GM10266 (cell line): Measurements from ENCODE around the gene RAD23B.

ENCODE experiments used
- DNase-seq: peaks from one replicate; pipeline ENCODE4 v3.0.0; 2012; ENCODE audit errors: extremely low spot score
- CTCF ChIP-seq: IDR thresholded peaks from 2 replicates; pipeline ENCODE4 v1.5.1; 2012; ENCODE audit warnings: mild to moderate bottlenecking, low read depth; ENCODE audit not compliant: control insufficient read depth, insufficient read depth; ENCODE audit errors: missing control alignments

The RAD23B gene

GRCh38 chr9:107283623-107284616, 841 bp downstream of the RAD23B start:
- DNase-seq: peak; percentile 60
- no peak for TF ChIP-seq CTCF

GRCh38 chr9:107284636-107285035, 1.6 kb downstream of the RAD23B start:
- no peak for TF ChIP-seq CTCF
- no peak for DNase-seq

GRCh38 chr9:107285286-107285685, 2.2 kb downstream of the RAD23B start:
- TF ChIP-seq CTCF: no peak
- no peak for DNase-seq

- TF ChIP-seq CTCF: no peak
- DNase-seq: no peak
Measured at GRCh38 chr9:107286057-107286456, 3.0 kb downstream of the RAD23B start.

- DNase-seq: no peak
- TF ChIP-seq CTCF: no peak
Measured at GRCh38 chr9:107288701-107289100, 5.6 kb downstream of the RAD23B start.

- TF ChIP-seq CTCF: no peak
- no peak for DNase-seq
Measured at GRCh38 chr9:107290619-107291018, 7.5 kb downstream of the RAD23B start.

- no peak for TF ChIP-seq CTCF
Measured at GRCh38 chr9:107292821-107293542, 9.9 kb downstream of the RAD23B start.

More at GRCh38 chr9:107292821-107293542, 9.9 kb downstream of the RAD23B start:
- DNase-seq: no peak
